Liver (tissue), 9 donors: Measurements from ENCODE around the gene C21orf58. TPM values are rescaled to one million over a fixed set of nuclear protein-coding genes. Genes with fewer than 3 reads are reported as not detected.

Experiments
- DNase-seq: peaks from one replicate; pipeline ENCODE4 v3.0.0-alpha.2; 2017; ENCODE audit warnings: low spot score
- H3K27ac ChIP-seq, 2 donors: one replicate each; pipeline ENCODE4 v1.7.0; 2013; ENCODE audit warnings: inconsistent platforms in 2 of 2, low read length in 2 of 2, control low read depth in 1 of 2, low read depth in 1 of 2, mild to moderate bottlenecking in 1 of 2
- H3K27me3 ChIP-seq, 4 donors: one replicate each; pipeline versions ENCODE4 v1.6.1 to v1.7.0; 2013; ENCODE audit warnings: low read length in 3 of 4, inconsistent platforms in 1 of 4, mild to moderate bottlenecking in 1 of 4, moderate library complexity in 1 of 4; ENCODE audit not compliant: control insufficient read depth in 4 of 4, insufficient read depth in 4 of 4
- H3K36me3 ChIP-seq, 4 donors: one replicate each; pipeline versions ENCODE4 v1.6.1 to v1.7.0; 2013; ENCODE audit warnings: low read length in 3 of 4, mild to moderate bottlenecking in 3 of 4, low read depth in 1 of 4, moderate library complexity in 1 of 4; ENCODE audit not compliant: control insufficient read depth in 4 of 4, insufficient read depth in 3 of 4
- H3K4me1 ChIP-seq, 4 donors: one replicate each; pipeline versions ENCODE4 v1.6.1 to v1.7.0; 2013; ENCODE audit warnings: low read length in 3 of 4, mild to moderate bottlenecking in 3 of 4, moderate library complexity in 1 of 4; ENCODE audit not compliant: control insufficient read depth in 4 of 4, insufficient read depth in 4 of 4
- H3K4me3 ChIP-seq, 3 donors: one replicate each; pipeline versions ENCODE4 v1.6.1 to v1.7.0; 2013; ENCODE audit warnings: low read length in 3 of 3, control low read depth in 1 of 3, low read depth in 1 of 3, mild to moderate bottlenecking in 1 of 3
- H3K9ac ChIP-seq, 2 donors: one replicate each; pipeline ENCODE4 v1.7.0; 2013; ENCODE audit warnings: low read length in 2 of 2, mild to moderate bottlenecking in 2 of 2, moderate library complexity in 2 of 2, control low read depth in 1 of 2, low read depth in 1 of 2
- H3K9me3 ChIP-seq, 4 donors: one replicate each; pipeline versions ENCODE4 v1.6.1 to v1.7.0; 2013; ENCODE audit warnings: low read length in 3 of 4; ENCODE audit not compliant: control insufficient read depth in 4 of 4
- EGR1 ChIP-seq, 2 donors: IDR thresholded peaks; 2 replicates each; pipeline ENCODE4 v1.6.1; 2016 to 2018; ENCODE audit warnings: antibody characterized with exemption in 2 of 2, low read depth in 2 of 2
- FOXA1 ChIP-seq: IDR thresholded peaks from 2 replicates; pipeline ENCODE4 v1.6.1; 2016; ENCODE audit warnings: antibody characterized with exemption
- FOXA2 ChIP-seq: IDR thresholded peaks from 2 replicates; pipeline ENCODE4 v1.6.1; 2016; ENCODE audit warnings: antibody characterized with exemption
- GABPA ChIP-seq, 2 donors: IDR thresholded peaks in 1 of 2; conservative IDR thresholded peaks in 1 of 2; 2 replicates each; pipeline ENCODE4 v1.6.1; 2016; ENCODE audit warnings: antibody characterized with exemption in 2 of 2, mild to moderate bottlenecking in 1 of 2, moderate library complexity in 1 of 2
- HNF4A ChIP-seq, 2 donors: conservative IDR thresholded peaks; 2 replicates each; pipeline ENCODE4 v1.6.1; 2016; ENCODE audit warnings: antibody characterized with exemption in 2 of 2, mild to moderate bottlenecking in 2 of 2
- HNF4G ChIP-seq: IDR thresholded peaks from 2 replicates; pipeline ENCODE4 v1.6.1; 2016; ENCODE audit warnings: antibody characterized with exemption
- JUND ChIP-seq, 2 donors: IDR thresholded peaks; 2 replicates each; pipeline ENCODE4 v1.6.1; 2016; ENCODE audit warnings: antibody characterized with exemption in 2 of 2
- NR2F2 ChIP-seq: IDR thresholded peaks from 2 replicates; pipeline ENCODE4 v1.6.1; 2016; ENCODE audit warnings: antibody characterized with exemption
- RAD21 ChIP-seq, 2 donors: IDR thresholded peaks; 2 replicates each; pipeline ENCODE4 v1.6.1; 2016; ENCODE audit warnings: antibody characterized with exemption in 2 of 2, mild to moderate bottlenecking in 2 of 2
- RXRA ChIP-seq, 2 donors: IDR thresholded peaks; 2 replicates each; pipeline ENCODE4 v1.6.1; 2017 to 2018; ENCODE audit warnings: antibody characterized with exemption in 2 of 2, mild to moderate bottlenecking in 1 of 2
- SP1 ChIP-seq: IDR thresholded peaks from 2 replicates; pipeline ENCODE4 v1.6.1; 2018; ENCODE audit warnings: antibody characterized with exemption, mild to moderate bottlenecking
- TAF1 ChIP-seq: conservative IDR thresholded peaks from 2 replicates; pipeline ENCODE4 v1.6.1; 2016; ENCODE audit warnings: antibody characterized with exemption, mild to moderate bottlenecking
- YY1 ChIP-seq: IDR thresholded peaks from 2 replicates; pipeline ENCODE4 v1.6.1; 2016; ENCODE audit warnings: antibody characterized with exemption, mild to moderate bottlenecking
- WGBS: extraction: QIAGEN DNeasy Blood & Tissue Kit; methylation state at CpG from one replicate; pipeline ENCODE4 v1.1.7; 2013; 5-methylcytosine and 5-hydroxymethylcytosine counted together
- polyA plus RNA-seq, 2 donors: library from polyadenylated mRNA; stranded (reverse) in 1 of 2; unstranded in 1 of 2; fragments of 200-250 nt in 1 of 2; fragments of >200 nt in 1 of 2; fragmentation: Nextera tagmentation in 1 of 2; extraction: Ambion mirVana in 1 of 2; gene quantifications; one replicate each; pipeline versions ENCODE4 v1.2.1 to v1.2.3, GENCODE V29; 2013 to 2015
- total RNA-seq, 2 donors: library from RNA; depleted of rRNA; stranded (reverse); fragments of >200 nt; gene quantifications; one replicate each; pipeline ENCODE4 v1.2.3, GENCODE V29; 2014
- TF ChIP-seq, protein P1 (sequence below): IDR thresholded peaks from 2 replicates; pipeline ENCODE4 v1.6.1; 2016; ENCODE audit warnings: antibody characterized with exemption
- TF ChIP-seq, protein P2 (sequence below): fragments of 150-350 bp; IDR thresholded peaks from 2 replicates; pipeline ENCODE4 v1.5.1; 2017; ENCODE audit warnings: improper control_type of control experiment, low read depth, low read length; ENCODE audit not compliant: missing input control
- TF ChIP-seq, protein P3 (sequence below): IDR thresholded peaks from 2 replicates; pipeline ENCODE4 v1.6.1; 2016; ENCODE audit warnings: antibody characterized with exemption
- TF ChIP-seq, protein P4 (sequence below): IDR thresholded peaks from 2 replicates; pipeline ENCODE4 v1.6.1; 2016; ENCODE audit warnings: antibody characterized with exemption
- donor health status: healthy.
- donor health status: healthy.
- donor health status: healthy.
- donor health status: healthy.
- donor health status: healthy.

Gene C21orf58
- total and polyA plus RNA-seq, 4 donors, result 0.59 to 17.7 (median 0.68) TPM

DNA sequence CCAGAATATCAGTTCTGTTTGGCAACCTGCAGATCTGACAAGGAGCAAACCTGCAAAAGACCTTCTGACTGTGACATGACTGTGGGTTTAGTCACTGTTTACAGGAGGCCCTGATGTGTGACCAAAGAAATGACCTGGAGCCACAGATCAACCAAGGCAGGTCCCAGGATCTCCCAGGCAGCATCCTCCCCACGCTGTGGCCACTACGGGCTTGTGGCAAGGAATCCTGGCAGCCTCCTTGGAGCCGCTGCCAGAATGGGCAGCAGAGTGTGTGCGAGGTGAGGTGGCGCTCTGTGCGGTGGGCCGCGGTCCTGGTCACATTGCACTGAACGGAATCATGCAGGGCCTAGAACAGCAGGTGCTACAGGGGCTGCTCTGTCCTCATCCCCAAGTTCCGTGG is 54.2 kb downstream of the C21orf58 start:
- Histone ChIP-seq H3K4me1 (no peaks in the 10 kb centered on the region), H3K27ac (no peak overlapping the region), H3K27me3 (no peaks in the 10 kb centered on the region), H3K36me3 (peaks cover 30 to 94% (median 61%) of the 10 kb centered on the region in 4 donors), H3K4me3 (no peak overlapping the region), H3K9ac (no peak overlapping the region), H3K9me3 (no peaks in the 10 kb centered on the region)
- no peak for DNase-seq
- TF ChIP-seq RAD21 (IDR thresholded peaks at IDR 0.05), result no peak
- WGBS, result 97% methylated on average over 10 of the region's 10 CpGs

DNA sequence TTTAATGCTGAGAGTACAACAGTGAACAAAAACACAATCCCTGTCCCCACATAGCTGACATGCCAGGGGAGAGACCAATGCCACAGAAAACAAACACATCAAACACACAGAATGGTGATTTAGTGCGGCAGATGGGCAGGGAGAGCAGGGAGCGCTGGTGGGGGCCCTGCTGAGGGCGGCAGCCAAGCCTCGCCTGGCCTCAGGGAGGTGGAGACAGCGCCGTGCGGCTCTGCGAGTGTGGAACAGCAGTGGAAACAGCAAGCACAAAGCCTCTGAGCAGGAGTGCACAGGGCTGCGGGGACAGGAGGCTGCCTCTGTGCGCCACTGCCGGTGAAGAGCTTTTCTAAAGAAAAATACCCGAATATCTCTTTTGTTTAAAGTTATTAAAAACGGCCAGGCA is 55.3 kb downstream of the C21orf58 start:
- TF ChIP-seq YY1, result no peak
- TF ChIP-seq RAD21 (IDR thresholded peaks at IDR 0.05), result no peak
- no peak for TF ChIP-seq EGR1 (IDR thresholded peaks at IDR 0.05; ENCODE audit: low read depth in 2 of 2)
- no peak for TF ChIP-seq NR2F2
- no peak for TF ChIP-seq JUND (IDR thresholded peaks at IDR 0.05)
- no peak for TF ChIP-seq GABPA (IDR thresholded peaks at IDR 0.05 in 1 of 2, conservative IDR thresholded peaks at IDR 0.05 in 1 of 2)
- TF ChIP-seq RXRA (IDR thresholded peaks at IDR 0.05), result no peak
- TF ChIP-seq FOXA1, result no peak
- TF ChIP-seq HNF4G, result no peak
- TF ChIP-seq, protein P1, sequence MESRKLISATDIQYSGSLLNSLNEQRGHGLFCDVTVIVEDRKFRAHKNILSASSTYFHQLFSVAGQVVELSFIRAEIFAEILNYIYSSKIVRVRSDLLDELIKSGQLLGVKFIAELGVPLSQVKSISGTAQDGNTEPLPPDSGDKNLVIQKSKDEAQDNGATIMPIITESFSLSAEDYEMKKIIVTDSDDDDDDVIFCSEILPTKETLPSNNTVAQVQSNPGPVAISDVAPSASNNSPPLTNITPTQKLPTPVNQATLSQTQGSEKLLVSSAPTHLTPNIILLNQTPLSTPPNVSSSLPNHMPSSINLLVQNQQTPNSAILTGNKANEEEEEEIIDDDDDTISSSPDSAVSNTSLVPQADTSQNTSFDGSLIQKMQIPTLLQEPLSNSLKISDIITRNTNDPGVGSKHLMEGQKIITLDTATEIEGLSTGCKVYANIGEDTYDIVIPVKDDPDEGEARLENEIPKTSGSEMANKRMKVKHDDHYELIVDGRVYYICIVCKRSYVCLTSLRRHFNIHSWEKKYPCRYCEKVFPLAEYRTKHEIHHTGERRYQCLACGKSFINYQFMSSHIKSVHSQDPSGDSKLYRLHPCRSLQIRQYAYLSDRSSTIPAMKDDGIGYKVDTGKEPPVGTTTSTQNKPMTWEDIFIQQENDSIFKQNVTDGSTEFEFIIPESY, result no peak
- TF ChIP-seq, protein P2, sequence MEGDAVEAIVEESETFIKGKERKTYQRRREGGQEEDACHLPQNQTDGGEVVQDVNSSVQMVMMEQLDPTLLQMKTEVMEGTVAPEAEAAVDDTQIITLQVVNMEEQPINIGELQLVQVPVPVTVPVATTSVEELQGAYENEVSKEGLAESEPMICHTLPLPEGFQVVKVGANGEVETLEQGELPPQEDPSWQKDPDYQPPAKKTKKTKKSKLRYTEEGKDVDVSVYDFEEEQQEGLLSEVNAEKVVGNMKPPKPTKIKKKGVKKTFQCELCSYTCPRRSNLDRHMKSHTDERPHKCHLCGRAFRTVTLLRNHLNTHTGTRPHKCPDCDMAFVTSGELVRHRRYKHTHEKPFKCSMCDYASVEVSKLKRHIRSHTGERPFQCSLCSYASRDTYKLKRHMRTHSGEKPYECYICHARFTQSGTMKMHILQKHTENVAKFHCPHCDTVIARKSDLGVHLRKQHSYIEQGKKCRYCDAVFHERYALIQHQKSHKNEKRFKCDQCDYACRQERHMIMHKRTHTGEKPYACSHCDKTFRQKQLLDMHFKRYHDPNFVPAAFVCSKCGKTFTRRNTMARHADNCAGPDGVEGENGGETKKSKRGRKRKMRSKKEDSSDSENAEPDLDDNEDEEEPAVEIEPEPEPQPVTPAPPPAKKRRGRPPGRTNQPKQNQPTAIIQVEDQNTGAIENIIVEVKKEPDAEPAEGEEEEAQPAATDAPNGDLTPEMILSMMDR, result no peak
- TF ChIP-seq TAF1, result no peak
- TF ChIP-seq, protein P3, sequence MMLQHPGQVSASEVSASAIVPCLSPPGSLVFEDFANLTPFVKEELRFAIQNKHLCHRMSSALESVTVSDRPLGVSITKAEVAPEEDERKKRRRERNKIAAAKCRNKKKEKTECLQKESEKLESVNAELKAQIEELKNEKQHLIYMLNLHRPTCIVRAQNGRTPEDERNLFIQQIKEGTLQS, result no peak
- TF ChIP-seq, protein P4, sequence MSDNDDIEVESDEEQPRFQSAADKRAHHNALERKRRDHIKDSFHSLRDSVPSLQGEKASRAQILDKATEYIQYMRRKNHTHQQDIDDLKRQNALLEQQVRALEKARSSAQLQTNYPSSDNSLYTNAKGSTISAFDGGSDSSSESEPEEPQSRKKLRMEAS, result no peak
- no peak for TF ChIP-seq HNF4A (conservative IDR thresholded peaks at IDR 0.05)
- no peak for TF ChIP-seq FOXA2
- TF ChIP-seq SP1, result no peak
- H3K36me3 ChIP-seq, result peaks cover 26 to 91% (median 57%) of the 10 kb centered on the region in 4 donors
- H3K9me3 ChIP-seq, result no peaks in the 10 kb centered on the region
- H3K4me1 ChIP-seq, result no peaks in the 10 kb centered on the region
- no peak for DNase-seq
- H3K4me3 ChIP-seq, result no peak overlapping the region
- H3K9ac ChIP-seq, result no peak overlapping the region
- no peak overlapping the region for H3K27ac ChIP-seq
- H3K27me3 ChIP-seq, result no peaks in the 10 kb centered on the region
- 96% methylated on average over 13 of the region's 13 CpGs for WGBS

DNA sequence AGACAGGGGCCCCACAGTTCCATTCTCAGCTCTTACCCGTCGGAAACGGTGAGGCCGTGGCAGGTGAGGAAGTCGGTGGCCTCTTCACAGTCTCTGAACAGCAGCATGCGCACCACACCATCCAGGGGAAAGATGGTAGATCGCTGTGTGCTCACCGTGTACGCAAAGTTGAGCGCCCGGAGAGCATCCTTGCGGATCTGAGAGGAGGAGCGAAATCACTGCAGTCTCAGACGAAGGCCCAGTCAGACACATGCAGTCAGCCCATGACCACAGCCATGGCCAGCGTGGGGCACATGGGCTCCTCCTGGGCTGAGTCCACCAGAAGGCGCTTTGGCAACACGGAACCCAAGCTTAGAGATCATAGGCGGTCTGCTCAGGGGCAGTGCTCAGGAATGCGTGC is 56.7 kb downstream of the C21orf58 start:
- H3K9ac ChIP-seq, result no peak overlapping the region
- H3K36me3 ChIP-seq, result peaks cover 19 to 80% (median 49%) of the 10 kb centered on the region in 4 donors
- no peaks in the 10 kb centered on the region for H3K9me3 ChIP-seq
- DNase-seq, result no peak
- 92% methylated on average over 19 of the region's 19 CpGs for WGBS
- TF ChIP-seq EGR1 (IDR thresholded peaks at IDR 0.05; ENCODE audit: low read depth in 2 of 2), result no peak
- TF ChIP-seq YY1, result no peak
- no peak for TF ChIP-seq GABPA (IDR thresholded peaks at IDR 0.05 in 1 of 2, conservative IDR thresholded peaks at IDR 0.05 in 1 of 2)
- TF ChIP-seq SP1, result no peak
- TF ChIP-seq, protein P3, result no peak
- TF ChIP-seq FOXA1, result no peak
- no peak for TF ChIP-seq RAD21 (IDR thresholded peaks at IDR 0.05)
- no peak for TF ChIP-seq HNF4A (conservative IDR thresholded peaks at IDR 0.05)
- TF ChIP-seq RXRA (IDR thresholded peaks at IDR 0.05), result no peak
- TF ChIP-seq, protein P1, result no peak
- TF ChIP-seq, protein P2, result no peak
- no peak for TF ChIP-seq NR2F2
- H3K27ac ChIP-seq, result no peak overlapping the region
- no peaks in the 10 kb centered on the region for H3K4me1 ChIP-seq
- H3K4me3 ChIP-seq, result no peak overlapping the region
- H3K27me3 ChIP-seq, result no peaks in the 10 kb centered on the region
